Fibroblast of mammary gland (primary cell): Measurements from ENCODE around the gene ZNF655.

ENCODE experiments used
- DNase-seq: peaks from one replicate; pipeline ENCODE4 v3.0.0-alpha.2; 2010; ENCODE audit warnings: low read depth
- H3K4me3 ChIP-seq: 2 replicates; pipeline ENCODE4 v1.5.1; 2011; ENCODE audit warnings: low read depth, mild to moderate bottlenecking, low read length, moderate library complexity; ENCODE audit not compliant: control insufficient read depth
- TF ChIP-seq, protein P1 (sequence below): conservative IDR thresholded peaks from 2 replicates; pipeline ENCODE4 v1.5.1; 2011; ENCODE audit warnings: low read depth, low read length, inconsistent platforms; ENCODE audit not compliant: control insufficient read depth, insufficient read depth

ZNF655 gene

DNA sequence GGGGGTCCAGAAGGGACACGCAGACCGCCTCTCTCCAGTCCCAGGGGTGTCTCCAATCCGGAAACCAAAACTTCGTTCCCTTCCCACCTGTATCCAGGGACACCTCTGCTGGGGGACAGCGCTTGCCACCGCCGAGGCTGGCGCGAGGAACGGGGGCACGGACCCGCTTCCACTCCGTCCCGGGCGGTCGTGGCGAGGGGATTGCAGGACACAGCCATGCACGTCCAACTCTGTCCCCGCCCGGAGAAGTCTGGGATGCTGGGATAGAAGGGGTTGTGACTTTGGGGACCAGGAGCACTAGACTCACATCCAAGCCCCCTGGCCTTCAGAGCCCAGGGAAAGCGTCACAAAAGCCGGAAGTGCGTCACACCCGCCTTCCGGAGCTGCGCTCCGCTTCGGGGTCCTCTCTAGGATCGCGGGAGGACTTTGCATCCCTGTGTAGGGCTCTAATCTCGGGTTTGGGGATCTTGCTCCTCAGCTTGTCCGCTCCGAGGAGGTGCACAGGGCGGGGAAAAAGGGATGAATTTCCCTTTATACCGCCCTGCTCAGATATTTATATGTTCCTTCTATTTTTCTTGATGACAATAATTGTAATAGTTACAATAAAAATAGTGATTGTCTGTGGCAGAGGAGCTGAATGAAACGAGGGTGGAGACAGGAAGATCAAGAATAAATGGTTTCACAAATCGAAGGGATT is 6.5 kb upstream of the ZNF655 start, which contains the start of gene FAM200A:
FAM200A (minus strand) TSS at position 348 of the 697 bp plus-strand sequence. CDS start 3,707 bp downstream, outside the sequence.
- peak within 1 kb of the TSS; percentile 95 for H3K4me3 ChIP-seq
- peak; percentile 95 for DNase-seq
- TF ChIP-seq, protein P1, sequence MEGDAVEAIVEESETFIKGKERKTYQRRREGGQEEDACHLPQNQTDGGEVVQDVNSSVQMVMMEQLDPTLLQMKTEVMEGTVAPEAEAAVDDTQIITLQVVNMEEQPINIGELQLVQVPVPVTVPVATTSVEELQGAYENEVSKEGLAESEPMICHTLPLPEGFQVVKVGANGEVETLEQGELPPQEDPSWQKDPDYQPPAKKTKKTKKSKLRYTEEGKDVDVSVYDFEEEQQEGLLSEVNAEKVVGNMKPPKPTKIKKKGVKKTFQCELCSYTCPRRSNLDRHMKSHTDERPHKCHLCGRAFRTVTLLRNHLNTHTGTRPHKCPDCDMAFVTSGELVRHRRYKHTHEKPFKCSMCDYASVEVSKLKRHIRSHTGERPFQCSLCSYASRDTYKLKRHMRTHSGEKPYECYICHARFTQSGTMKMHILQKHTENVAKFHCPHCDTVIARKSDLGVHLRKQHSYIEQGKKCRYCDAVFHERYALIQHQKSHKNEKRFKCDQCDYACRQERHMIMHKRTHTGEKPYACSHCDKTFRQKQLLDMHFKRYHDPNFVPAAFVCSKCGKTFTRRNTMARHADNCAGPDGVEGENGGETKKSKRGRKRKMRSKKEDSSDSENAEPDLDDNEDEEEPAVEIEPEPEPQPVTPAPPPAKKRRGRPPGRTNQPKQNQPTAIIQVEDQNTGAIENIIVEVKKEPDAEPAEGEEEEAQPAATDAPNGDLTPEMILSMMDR = no peak

DNA sequence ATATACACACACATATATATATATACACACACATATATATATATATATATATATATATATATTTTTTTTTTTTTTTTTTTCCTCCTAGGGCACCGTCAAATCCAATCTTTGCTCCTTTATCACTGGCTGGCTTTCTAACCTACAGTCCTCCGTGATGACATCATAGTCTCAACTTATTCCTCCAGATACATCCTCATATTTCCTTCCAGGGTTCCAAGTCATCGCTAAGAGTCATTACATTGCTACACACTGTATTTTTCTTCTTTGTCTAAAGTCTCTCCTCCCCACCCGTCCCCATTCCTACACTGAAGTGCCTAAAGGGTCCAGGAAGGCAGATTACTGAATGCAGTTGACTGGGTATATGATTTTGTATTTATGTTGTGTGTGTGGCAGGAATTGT is 5.4 kb upstream of the ZNF655 start:
- TF ChIP-seq, protein P1 = no peak
- no peak overlapping the region for H3K4me3 ChIP-seq
- DNase-seq = no peak

DNA sequence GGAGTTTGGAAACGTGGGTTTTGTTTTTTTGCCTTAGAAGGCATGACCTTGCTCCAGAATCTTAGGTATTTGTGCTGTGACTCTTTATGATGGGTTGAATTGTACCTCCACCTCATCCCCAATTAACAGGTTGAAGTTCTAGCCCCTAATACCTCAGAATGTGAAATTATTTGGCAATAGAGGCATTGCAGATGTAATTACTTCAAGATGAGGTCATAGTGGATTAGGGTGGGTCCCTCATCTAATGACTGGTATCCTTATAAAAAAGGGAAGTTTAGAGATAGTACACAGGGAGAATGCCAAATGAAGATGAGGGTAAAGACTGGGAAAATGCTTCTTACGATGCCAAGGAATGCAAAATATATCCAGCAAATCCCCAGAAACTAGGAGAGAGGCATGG is 3.5 kb upstream of the ZNF655 start:
- no peak for DNase-seq
- H3K4me3 ChIP-seq = no peak overlapping the region
- TF ChIP-seq, protein P1 = no peak

DNA sequence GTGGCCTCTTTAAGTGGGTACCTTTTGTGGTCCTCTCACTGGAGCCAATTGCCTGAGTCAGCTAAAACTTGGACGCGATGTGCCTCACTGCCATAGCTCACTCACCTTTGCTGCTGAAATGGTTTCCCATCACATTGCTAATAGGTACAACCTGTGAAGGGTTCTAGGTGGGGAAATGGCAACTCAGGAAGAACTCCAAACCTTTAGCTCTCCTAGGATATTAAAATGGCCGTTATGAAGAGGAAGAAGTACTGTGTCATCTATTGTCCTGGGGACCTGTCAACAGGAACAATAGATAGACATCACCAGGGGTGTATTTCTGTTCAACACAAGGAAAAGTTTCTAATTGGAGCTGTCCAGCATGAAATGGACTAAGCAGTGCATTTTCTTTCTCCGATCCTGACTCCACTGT is 1.2 kb upstream of the ZNF655 start:
- DNase-seq = no peak
- H3K4me3 ChIP-seq = peak overlapping the region; percentile 95
- TF ChIP-seq, protein P1 = no peak

DNA sequence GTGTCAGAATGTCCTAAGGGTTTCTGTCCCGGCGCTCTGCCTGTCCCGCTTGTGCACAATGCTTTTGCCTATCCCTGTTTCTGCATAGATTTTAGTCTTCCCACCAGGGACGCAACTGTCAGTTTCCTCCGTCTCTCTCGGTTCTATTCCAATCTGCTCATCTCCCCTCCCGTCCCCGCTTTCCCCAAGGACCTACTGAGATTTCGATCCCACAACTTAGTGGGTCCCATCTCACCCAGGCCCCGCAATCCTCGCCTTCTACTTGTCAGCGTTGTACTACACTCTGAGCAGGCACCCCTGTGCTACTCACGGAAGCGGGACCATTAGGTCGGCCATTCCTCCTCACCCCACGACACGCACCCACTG is 519 bp upstream of the ZNF655 start:
- H3K4me3 ChIP-seq = peak overlapping the region; percentile 95
- DNase-seq = no peak
- TF ChIP-seq, protein P1 = no peak

DNA sequence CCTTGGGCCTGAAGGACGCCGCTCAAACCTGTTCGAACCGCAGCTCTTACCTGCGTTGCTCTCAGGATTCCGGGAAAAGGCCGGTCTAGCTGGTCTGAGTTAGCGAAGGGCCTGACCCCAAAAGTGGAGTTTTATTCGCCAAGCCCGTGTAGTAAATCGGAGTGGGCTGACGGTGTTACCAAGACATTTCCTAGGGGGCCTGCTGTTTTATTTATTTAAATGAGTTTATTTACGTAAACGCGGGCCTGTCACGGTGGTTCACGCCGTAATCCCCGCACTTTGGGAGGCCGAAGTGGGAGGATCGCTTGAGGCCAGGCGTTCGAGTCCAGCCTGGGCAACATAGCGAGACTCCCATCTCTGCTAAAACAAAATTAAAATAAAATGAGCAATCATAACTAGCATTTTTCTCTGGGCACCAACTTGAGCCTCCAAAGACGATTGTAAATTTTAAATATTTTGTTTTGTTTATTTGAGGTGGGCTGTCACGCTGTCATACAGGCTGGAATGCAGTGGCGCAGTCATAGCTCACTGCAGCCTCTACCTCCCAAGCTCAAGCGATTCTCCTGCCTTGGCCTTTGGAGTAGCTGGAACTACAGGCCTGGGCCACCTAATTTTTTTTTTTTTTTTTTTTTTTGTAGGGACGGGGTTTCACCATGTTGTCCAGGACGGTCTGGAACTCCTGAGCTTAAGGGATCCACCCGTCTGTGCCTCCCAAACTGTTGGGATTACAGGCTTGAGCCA is 903 bp downstream of the ZNF655 start:
- TF ChIP-seq, protein P1 = no peak

More for the DNA sequence above, 903 bp downstream of the ZNF655 start:
- DNase-seq = peak; percentile 39
- H3K4me3 ChIP-seq = peak overlapping the region; percentile 95
